Measurements from ENCODE around the gene CEP295NL. TPM values are rescaled to one million over a fixed set of nuclear protein-coding genes. Genes with fewer than 3 reads are reported as not detected.

Gene CEP295NL, protein sequence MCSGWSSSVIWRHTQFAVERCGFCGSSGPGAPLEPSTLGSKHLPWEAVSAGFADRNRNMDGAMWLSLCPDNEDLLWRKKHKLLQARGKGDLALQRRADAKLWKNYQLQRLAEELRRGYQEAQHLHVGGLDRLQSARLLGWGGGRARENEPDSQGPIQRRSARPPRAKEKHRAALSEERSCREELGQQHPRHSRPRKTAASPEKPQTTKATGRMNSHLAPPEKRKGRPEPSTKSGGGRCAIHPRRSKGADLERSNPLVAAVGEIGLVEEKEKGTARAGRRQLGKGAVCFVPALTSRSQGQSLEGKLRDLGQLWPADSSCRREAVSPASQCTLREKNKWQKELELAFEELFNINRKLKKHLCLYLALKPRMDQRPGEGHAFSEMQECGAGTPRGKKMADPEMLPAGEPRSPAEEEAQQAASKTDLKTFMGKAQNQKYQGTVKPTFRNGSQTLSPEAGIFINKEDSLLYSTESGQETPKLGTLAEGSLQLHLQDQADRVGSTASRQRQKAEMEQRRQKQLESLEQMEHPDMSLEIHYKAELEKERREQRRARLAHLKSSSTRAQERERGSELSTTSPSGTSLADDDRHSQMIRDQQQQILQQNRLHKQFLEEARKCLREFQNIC
- total RNA-seq: 0.32 and 2.1 TPM in 2 replicates

GRCh38 chr17:78903101-78903779, at the start of gene CEP295NL:
TSS of gene CEP295NL (minus strand) at chr17:78903201. CDS start at chr17:78901828, 1,373 bp downstream.

GRCh38 chr17:78925234-78925633, 22.2 kb upstream of the CEP295NL start, which contains the start of gene TIMP2:
TSS of gene TIMP2 (minus strand) at chr17:78925387. CDS start at chr17:78925088, 299 bp downstream.

GRCh38 chr17:78840780-78841611, 62.0 kb downstream of the CEP295NL start, which contains the start of gene USP36:
TSS of gene USP36 (minus strand) at chr17:78840814. CDS start at chr17:78836363, 4,451 bp downstream.

Other genes starting within 250 kb of the CEP295NL start
- 26.6 and 34.5 TPM in 2 replicates for gene CYTH1, start 120.9 kb downstream of the CEP295NL start, total RNA-seq
- gene USP36, start 62.4 kb downstream of the CEP295NL start, total RNA-seq: 14.3 and 16.4 TPM in 2 replicates
- gene TIMP2, start 22.2 kb upstream of the CEP295NL start, total RNA-seq: 17.2 and 28.0 TPM in 2 replicates
- 4.9 and 64.0 TPM in 2 replicates for gene LGALS3BP, start 76.7 kb upstream of the CEP295NL start, total RNA-seq
- 43.5 and 60.9 TPM in 2 replicates for gene CANT1, start 106.6 kb upstream of the CEP295NL start, total RNA-seq
- gene C1QTNF1, start 121.0 kb upstream of the CEP295NL start, total RNA-seq: 2.9 and 17.9 TPM in 2 replicates
- 10.4 and 17.9 TPM in 2 replicates for gene ENGASE, start 171.6 kb upstream of the CEP295NL start, total RNA-seq